HG03103 (cell line): ENCODE data around the gene HHEX.
A peak's percentile ranks its signal among the peaks of the same experiment; 100 is the strongest.
"Not testable (repeated sequence)": the region's sequence is repeated elsewhere in the genome, so short reads cannot be mapped to it uniquely, and the experiment has no call there.

ENCODE experiments used
- ATAC-seq: cut with Tn5 transposase; IDR thresholded peaks from one replicate; pipeline ENCODE4 v1.9.1; 2021; ENCODE audit warnings: low read depth; ENCODE audit not compliant: unreplicated experiment

Gene HHEX

DNA sequence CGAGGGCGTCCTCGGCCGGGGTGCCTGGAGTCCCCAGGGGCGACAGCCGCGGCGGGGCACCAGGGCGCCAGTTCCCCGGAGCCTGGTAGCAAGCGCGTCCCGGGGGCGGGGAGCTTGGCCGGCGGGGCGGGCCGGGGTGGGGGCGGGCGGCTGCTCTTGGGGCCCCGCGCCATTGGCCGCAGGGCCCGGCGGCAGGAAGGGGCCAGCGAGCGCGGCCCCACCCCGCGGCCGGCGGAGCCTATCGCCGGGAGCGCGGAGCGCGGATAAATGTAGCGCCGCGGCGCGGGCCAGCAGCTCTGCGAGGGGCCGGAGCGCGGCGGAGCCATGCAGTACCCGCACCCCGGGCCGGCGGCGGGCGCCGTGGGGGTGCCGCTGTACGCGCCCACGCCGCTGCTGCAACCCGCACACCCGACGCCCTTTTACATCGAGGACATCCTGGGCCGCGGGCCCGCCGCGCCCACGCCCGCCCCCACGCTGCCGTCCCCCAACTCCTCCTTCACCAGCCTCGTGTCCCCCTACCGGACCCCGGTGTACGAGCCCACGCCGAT is at the start of gene HHEX:
HHEX (plus strand) TSS at position 293 of the 548 bp plus-strand sequence; CDS start at position 325, 32 bp downstream.
- ATAC-seq, result peak; percentile 49

DNA sequence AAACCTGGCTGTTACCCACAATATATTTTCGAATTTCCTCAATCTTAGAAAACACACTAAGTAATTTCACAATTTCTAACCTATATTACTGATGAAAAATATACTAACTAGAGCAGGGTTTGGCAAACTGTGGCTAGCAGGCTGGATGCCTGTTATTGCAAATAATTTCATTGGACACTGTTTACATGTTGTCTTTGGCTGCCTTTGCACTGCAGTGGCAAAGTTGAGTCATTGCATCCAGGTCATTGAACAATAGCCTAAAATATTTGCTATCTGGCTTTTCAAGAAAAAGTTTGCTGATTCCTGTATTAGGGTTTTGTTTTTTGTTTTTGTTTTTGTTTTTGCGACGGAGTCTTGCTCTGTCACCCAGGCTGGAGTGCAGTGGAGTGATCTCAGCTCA is 49.6 kb upstream of the HHEX start:
- no peak for ATAC-seq

DNA sequence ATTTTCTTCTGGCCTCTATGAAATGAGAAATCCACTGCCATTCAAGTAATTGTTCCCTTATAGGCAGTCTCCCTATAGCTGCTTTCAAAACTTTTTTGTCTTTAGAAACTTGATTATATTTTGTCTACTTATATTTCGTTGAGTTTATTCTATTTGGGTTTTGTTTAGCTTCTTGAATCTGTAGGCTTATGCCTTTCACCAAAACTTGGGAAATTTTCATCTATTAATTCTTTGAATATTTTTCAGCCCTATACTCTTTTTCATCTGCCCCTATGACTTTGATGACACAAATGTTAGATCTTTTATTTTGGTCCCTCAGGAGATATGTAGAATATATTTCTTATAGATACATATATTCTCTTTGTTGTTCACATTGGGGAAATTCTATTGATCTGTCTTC is 48.3 kb upstream of the HHEX start:
- ATAC-seq, result no peak

DNA sequence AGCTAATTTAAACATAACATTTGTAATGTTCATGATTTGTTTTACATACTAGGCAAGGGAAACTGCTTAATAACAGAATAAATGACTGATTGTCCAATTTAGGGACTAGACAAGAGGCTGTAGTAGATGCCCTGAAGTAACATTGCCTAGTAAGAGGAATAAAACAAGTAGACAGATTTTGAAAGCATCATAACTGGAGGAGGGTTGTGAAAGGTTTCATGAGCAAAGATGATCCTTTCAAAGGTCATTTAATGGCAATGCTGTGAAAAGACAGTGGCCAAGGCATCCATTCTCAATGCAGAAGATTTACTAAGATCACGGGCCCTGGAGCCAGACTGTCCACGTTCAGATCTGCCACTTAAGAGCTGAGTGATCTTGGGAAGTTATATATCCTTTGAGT is 44.8 kb upstream of the HHEX start:
- no peak for ATAC-seq

- ATAC-seq, result not testable (repeated sequence)
Measured at GRCh38 chr10:92650864-92651263, 38.9 kb upstream of the HHEX start.

DNA sequence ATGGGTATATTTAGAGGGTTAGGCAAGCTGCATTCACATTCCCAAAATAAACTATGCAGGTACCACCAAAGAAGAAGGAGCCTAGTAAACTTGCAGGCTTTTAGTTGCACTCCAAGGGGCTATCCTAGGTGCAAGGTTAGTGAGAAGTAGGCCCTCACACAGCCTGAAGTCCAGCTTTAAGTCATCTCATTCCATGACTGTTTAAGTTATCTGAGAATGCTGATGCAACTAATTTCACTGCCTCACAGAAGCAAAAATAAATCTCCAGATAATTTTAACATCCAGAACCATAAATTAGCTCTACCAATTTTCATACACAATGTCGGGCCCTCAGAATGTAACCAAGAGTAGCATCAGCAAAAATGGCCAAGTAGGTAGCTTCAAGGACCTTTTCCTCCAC is 34.3 kb upstream of the HHEX start:
- no peak for ATAC-seq

GRCh38 chr10:92656266-92656961 is 33.3 kb upstream of the HHEX start:
- no peak for ATAC-seq

- no peak for ATAC-seq
Measured at GRCh38 chr10:92657024-92657423, 32.7 kb upstream of the HHEX start.

DNA sequence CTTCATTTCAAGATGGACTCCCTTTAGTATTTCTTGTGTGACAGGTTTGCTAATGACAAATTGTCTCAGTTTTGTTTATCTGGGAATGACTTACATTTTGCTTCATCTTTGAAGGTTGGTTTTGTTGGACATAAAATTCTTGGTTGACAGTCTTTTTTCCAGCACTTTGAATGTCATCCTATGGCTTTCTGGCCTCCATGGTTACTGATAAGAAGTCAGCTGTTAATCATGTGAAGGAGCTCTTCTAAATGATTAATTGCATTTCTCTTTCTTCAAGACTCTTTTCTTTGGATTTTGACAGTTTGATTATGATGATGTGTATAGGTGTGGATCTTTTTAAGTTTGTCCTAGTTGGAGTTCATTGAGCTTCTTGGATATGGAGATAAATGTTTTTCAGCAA is 26.9 kb upstream of the HHEX start:
- no peak for ATAC-seq

- ATAC-seq, result no peak
Measured at GRCh38 chr10:92664322-92664721, 25.4 kb upstream of the HHEX start.

DNA sequence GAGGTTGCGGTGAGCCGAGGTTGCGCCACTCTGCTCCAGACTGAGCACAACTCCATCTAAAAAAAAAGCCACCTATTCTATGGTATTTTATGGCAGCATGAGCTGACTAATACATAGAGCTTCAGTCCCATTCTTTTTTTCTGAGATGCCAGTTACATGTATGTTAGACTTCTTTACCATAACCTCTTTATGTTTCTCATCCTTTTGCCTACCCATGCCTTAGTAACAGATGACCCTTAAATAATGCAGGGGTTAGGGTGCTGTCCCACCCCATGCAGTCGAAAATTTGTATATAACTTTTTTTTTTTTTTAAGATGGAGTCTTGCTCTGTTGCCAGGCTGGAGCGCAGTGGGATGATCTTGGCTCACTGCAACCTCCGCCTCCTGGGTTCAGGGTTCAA is 22.7 kb upstream of the HHEX start:
- ATAC-seq, result no peak

DNA sequence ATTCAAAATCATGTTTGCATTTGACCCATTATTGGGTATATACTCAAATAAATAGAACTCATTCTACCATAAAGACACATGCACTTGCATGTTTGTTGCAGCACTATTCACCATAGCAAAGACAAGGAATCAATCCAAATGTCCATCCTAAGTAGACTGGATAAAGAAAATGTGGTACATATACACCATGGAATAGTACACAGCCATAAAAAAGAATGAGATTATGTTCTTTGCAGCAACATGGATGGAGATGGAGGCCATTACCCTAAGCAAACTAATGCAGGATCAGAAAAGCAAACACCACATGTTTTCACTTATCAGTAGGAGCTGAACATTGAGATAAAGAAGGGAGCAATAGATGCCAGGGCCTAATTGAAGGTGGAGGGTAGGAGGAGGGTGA is 12.0 kb upstream of the HHEX start:
- ATAC-seq, result no peak

- no peak for ATAC-seq
Measured at GRCh38 chr10:92678206-92678605, 11.5 kb upstream of the HHEX start.

DNA sequence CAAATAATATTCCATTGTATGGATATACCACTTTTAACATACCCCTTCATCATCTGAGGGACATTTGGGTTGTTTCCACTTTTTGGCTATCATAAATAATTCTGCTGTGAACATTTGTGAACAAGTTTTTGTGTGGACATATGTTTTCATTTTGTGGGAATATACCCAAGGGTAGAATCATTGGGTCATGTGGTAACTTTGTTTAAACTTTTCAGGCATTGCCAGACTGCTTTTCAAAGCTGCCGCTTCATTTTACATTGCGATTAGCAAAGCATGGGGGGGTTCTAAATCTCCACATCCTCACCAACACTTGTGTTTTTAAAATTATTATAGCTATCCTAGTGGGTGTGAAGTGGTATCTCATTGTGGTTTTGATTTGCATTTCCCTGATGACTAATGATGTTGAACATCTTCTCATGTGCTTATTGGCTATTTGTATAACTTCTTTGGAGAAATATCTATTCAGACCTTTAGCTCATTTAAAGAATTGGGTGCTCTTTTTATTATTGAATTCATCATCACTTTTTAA is 8.4 kb upstream of the HHEX start:
- ATAC-seq, result no peak

DNA sequence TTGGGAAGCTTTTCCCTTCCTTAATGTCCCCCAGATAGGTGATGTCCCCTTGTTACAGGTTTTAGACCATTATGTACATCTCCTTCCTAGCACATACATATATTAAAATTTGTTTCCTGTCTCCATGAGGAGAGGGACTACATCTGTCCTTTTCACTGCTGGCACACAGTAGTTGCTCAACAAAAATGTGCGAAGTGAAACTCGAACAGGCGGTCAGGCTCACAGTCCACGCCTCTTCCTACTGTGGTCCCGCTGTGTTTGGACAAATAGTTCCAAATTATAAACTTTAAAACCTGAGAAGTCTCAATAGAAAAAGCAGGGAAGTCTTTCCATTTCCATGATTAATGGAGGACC is 1.2 kb upstream of the HHEX start:
- ATAC-seq, result no peak

DNA sequence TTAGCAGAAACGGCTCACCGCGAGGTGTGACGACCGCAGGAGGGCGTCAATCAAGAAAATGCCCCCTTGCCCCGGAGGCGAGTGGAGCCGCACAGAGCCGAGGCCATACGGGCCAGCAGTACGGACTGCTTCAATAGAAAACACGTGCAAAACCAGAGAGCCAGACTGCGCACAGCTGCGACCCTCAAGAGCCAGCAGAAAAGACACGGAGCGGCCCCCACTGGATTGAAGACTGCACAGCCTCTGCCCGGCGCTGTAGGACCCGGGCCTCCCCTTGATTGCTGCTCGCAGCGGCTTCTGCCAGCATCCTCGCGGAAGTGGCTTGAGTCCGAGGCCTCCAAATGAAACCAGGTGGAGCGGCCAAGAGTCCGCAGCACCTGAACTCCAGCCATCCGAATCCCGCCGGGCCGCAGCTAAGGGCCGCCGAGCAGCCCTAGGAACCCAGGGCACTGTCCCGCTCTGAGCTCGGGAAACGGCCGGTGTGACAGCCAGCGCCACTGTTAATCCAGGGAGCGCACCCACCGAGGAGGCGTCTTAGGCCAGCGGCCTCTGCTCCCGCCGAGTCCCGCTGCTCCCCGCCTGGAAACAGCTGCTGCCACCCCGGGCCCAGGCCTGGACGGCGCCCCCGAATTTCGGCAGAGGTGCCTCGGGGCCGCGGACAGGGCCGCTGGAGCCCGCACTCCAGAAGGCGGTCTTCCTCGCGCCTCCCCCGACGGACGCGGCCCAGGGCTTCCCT is 660 bp upstream of the HHEX start:
- ATAC-seq, result peak; percentile 21

- ATAC-seq, result no peak
Measured at GRCh38 chr10:92690211-92690914, 608 bp downstream of the HHEX start.

DNA sequence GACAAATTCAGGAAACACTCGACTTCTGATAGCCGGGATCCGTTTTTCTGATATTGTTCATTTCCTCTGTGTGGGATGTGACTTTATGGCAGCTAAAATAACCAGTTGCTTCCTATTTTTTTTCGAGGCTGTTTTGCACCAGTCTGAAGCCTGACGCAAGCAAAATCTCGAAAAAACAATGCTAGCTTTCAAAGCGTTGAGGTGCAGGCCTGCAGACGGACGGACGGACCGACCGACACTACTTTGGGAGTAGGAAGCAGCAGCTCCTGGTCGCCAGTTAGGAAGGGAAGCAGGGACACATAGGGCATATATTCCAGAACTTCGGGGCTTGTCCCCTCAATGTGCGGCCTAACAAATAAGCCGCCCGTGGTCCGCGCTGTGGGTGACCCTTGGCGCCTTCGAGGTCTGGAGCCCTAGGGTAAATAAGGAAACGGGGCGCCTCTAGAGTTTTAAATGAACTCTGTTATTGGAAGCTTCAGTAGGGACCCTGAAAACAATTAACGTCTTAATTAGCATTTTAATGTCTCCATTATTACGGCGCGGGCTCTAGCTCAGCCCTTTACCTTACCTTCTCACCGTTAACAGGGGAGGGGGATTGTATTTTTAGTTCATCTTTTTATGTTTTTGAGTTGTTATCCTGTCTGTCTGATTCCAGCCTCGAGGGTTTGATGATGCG is 1.3 kb downstream of the HHEX start:
- ATAC-seq, result no peak

GRCh38 chr10:92691591-92692079 is 1.9 kb downstream of the HHEX start:
- ATAC-seq, result no peak

- ATAC-seq, result no peak
Measured at GRCh38 chr10:92692080-92692671, 2.4 kb downstream of the HHEX start.
